ENCODE data around the gene PMM1.
"Not testable (repeated sequence)": the region's sequence is repeated elsewhere in the genome, so short reads cannot be mapped to it uniquely, and the experiment has no call there.

Gene PMM1

DNA sequence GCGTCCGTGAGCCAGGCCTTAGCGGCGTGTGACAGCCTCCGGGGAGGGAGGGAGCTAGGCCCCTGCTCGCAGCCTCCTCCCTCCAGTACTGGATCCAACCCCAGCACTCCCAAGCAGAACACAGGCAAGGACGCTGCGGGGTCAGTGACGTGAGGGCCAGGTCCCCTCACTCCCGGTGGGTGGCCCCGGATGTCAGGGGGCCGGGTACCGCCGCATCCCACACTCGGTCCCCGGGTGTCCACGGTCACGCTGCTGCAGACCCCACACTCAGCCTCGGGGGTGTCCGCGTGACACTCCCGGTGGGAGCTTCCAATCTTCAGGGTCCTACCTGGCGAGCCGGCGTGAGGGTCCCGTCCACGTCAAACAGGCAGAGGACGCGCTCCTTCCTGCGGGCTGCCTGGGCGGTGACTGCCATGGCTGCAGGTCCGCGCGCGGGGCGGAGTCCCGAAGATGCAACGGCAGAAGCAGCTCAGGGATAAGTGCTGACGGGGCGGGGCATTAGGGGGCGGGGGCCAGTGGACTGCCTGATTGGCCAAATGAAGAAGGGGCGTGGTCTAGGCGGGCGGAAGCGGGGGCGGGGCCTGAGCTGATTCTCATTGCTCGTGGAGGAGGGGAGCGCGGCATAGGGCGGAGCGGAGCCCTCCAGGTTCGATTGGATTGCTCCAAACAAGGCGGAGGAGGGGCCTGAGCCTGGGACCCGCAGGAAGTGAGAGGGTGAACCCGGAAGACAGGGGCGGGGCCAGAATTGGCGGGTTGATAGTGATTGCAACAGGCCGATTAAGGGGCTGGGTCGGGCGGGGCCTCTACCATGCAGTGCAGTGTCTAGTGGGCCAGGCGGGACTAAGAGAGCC, at the start of gene PMM1:
Gene PMM1 (minus strand): TSS at position 450 of the 851 bp plus-strand sequence. CDS start 35 bp downstream, at position 415.
- peak; percentile 100 for DNase-seq (ENCODE audit: low read depth)

DNA sequence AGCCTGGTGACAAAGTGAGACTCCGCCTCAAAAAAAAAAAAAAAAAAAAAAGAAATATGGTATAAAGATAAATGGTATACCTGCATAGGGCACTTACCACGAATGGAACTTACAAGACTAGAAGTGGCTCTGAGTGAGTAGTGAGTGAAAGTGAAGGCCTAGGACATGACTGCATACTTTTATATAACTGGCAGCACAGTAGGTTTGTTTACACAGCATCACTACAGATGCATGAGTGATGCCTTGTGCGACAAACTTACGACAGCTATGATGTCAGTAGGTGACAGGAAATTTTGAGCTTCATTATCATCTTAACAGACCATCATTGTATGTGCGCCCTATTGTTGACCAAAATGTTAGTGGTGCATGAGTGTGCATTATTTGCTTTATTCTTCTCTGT, 49.1 kb upstream of the PMM1 start:
- DNase-seq (ENCODE audit: low read depth) = no peak

DNA sequence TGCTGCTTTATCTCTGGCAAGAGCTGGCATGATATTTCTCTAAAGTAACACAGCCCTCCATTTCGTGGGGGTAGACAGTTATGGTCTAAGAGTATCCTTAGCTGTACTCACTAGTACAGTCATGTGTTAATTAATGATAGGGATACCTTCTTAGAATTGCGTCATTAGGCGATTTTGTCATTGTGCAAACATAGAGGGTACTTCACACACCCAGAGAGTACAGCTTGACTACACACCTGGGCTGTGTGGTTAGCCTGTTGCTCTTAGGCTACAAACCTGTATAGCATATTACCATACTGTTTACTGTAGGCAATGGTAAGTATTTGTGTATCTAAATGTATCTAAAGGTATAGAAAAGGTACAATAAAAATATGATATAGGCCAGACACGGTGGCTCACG, 48.5 kb upstream of the PMM1 start:
- no peak for DNase-seq (ENCODE audit: low read depth)

DNA sequence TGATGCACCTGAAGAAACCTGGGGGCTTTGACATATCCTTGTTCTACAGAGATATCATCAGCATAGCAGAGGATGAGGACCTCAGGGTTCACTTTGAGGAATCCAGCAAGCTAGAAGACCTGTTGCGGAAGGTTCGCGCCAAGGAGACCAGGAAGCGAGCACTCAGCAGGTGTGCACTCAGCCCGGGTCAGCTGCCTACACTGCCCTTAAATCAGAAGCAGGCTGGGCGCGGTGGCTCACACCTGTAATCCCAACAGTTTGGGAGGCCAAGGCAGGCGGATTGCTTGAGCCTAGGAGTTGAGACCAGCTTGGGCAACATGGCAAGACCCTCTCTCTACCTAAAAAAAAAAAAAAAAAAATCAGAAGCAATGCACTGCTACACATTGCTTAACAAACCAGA, 48.0 kb upstream of the PMM1 start:
- not testable (repeated sequence) for DNase-seq (ENCODE audit: low read depth)

DNA sequence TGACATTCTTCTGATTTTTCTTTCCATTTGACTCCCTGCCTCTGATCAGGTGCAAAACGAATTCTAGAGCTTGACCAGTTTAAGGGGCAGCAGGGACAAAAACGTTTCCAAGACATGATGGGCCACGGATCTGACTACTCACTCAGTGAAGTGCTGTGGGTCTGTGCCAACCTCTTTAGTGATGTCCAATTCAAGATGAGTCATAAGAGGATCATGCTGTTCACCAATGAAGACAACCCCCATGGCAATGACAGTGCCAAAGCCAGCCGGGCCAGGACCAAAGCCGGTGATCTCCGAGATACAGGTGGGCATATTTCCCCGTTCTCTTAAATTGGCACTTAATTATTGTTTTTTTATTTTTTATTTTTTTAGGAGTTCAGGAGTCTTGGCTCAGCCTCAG, 46.8 kb upstream of the PMM1 start:
- no peak for DNase-seq (ENCODE audit: low read depth)

DNA sequence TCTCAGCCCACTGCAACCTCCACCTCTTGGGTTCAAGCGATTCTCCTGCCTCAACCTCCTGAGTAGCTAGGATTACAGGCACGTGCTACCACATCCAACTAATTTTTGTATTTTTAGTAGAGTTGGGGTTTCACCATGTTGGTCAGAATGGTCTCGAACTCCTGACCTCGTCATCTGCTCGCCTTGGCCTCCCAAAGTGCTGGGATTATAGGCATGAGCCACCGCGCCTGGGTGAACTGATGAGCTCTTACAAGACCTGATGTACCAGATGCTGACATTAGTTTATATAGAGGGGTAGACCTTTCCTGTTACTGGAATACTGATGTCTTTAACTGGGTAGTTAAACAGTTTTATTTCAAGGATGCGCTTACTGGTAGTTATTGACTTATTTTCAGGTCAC, 45.0 kb upstream of the PMM1 start:
- DNase-seq (ENCODE audit: low read depth) = not testable (repeated sequence)

DNA sequence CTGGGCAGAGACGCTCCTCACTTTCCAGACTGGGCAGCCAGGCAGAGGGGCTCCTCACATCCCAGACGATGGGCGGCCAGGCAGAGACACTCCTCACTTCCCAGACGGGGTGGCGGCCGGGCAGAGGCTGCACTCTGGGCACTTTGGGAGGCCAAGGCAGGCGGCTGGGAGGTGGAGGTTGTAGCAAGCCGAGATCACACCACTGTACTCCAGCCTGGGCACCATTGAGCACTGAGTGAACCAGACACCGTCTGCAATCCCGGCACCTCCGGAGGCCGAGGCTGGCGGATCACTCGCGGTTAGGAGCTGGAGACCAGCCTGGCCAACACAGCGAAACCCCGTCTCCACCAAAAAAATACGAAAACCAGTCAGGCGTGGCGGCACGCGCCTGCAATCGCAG, 42.0 kb upstream of the PMM1 start:
- not testable (repeated sequence) for DNase-seq (ENCODE audit: low read depth)

DNA sequence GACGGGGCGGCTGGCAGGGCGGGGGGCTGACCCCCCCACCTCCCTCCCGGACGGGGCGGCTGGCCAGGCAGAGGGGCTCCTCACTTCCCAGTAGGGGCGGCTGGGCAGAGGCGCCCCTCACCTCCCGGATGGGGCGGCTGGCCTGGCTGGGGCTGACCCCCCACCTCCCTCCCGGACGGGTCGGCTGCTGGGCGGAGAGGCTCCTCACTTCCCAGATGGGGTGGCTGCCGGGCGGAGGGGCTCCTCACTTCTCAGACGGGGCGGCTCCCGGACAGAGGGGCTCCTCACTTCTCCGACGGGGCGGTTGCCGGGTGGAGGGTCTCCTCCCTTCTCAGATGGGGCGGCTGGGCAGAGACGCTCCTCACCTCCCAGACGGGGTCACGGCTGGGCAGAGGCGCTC, 41.5 kb upstream of the PMM1 start:
- DNase-seq (ENCODE audit: low read depth) = not testable (repeated sequence)

DNA sequence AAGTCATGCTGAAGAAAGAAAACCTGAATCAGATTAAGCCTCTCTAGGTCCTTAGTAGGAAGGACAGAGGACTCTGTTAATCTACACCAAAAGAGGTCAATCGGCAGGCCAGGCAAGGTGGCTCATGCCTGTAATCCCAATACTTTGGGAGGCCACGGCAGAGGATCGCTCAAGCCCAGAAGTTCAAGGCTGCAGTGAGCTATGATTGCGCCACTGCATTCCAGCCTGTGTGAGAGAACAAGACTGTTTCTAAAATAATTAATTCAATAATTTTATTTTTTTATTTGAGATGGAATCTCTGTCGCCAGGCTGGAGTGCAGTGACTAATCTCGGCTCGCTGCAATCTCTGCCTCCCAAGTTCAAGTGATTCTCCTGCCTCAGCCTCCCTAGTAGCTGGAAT, 35.9 kb upstream of the PMM1 start:
- DNase-seq (ENCODE audit: low read depth) = no peak

DNA sequence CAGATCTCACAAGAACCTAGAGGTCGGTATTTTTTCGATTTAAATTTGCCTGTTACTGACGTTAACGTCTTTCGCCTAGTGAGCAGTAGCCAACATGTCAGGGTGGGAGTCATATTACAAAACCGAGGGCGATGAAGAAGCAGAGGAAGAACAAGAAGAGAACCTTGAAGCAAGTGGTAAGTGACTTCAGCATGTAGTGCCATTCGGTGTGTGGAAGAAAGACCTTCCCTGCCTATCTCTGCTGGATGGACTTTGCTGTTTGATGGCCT, 32.2 kb upstream of the PMM1 start:
- DNase-seq (ENCODE audit: low read depth) = no peak

DNA sequence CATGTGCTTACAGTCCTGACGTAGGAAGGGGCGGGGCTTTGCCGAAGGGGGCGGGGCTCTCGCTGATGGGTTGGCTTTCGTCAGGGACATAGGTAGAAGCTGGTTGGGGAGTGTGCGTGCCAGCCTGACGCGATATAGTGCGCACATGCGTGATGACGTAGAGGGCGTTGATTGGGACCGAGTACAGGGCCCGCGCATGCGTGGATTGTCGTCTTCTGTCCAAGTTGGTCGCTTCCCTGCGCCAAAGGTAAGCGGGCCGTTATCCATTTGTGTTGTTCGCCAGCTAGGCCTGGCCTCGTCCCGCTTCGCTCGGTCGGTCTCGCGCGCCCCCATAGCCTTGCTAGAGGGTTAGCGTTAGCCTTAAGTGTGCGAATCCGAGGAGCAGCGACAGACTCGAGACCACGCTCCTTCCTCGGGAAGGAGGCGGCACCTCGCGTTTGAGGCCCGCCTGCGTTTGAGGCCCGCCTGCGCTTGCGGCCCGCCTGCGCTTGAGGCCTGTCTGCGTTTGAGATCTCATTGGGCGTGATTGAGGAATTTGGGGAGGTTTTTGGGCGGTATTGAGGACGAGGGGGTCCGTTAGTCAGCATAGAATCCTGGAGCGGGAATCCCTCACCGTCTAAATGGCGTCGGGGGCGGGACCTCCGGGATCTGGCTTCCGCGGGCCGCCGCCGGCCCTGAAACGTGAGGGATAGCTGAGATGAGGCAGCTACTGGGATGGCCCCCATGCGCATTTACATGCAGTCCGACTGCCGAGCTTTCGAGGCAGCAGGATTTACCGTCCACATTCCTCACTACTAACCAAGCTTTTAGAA, 31.7 kb upstream of the PMM1 start, which contains the start of gene XRCC6:
Gene XRCC6 (plus strand): TSS at position 197 of the 812 bp plus-strand sequence. CDS start 710 bp downstream, outside the sequence.
- peak; percentile 99 for DNase-seq (ENCODE audit: low read depth)

DNA sequence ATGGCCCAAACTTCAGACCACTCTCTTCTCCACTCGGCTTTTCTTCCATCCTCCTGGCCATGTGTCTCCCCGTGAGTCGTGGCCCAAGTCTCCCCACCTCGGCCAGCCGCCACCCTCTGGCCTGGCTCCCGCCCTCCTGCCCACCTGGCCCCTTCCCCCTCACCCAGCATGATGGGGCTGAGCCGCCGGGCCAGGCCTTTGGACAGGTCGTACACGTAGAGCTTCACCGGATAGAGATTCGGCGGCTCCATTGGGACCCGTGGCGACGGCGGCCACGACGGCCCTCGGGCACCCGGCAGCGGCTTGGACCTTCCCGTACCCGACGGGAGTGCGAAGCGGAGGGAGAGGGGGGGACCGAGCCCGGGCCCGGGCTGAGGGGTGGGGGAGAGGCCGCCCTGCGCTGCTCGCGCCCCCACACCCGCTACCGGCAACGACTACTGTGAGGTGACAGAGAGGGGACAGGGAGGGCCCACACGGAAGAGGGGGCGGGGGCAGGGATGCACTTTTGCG, 31.0 kb upstream of the PMM1 start, which contains the start of gene DESI1:
Gene DESI1 (minus strand): TSS at position 455 of the 510 bp plus-strand sequence. CDS start 204 bp downstream, at position 251.
- DNase-seq (ENCODE audit: low read depth) = no peak

DNA sequence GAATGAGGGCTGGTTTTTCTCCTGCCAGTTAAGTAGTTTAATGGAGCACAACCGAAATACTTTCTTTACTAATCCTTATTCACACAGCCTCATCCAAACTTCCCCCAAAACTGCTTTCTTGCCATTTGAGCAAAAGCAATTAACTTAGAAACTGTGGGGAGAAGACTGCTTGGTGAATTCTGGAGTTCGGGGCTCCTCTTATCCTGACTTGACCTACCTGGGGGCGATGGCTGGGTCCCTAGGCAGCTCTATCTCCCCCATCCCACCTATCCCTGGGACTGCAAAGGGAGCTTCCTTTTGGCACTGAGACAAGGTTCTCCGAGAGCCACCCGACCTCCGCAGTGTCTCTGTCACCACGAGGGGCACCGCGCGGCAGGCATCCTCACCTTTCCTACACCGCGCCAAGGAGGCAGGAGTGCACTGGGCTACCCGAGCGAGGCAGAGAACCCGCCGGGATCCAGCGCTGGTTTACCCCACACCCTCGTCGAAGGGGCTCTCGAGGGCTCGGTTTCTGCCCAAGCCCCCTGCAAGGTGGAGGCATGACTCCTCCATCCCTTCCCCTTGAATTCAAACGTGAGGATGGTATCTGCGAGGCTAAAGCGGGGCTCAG, 30.4 kb upstream of the PMM1 start:
- peak; percentile 38 for DNase-seq (ENCODE audit: low read depth)

DNA sequence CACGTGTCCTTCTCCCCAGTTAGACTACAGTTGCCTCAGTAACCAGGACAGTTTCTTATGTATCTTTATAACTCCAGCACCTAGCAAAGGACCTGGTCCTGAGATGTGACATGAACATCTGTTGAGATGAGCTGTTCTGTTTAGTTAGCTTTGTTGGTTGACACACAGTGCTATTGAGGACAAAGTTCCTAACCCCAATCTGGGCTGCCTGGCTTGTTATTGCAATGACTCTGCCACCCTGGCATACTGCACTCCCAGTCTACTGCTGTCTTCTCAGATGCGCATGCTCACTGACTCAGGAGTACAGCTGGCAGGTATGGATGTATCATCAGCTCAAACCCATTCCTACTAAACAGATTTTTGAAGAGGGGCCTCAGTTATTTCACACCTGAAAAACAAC, 23.8 kb upstream of the PMM1 start:
- DNase-seq (ENCODE audit: low read depth) = no peak

DNA sequence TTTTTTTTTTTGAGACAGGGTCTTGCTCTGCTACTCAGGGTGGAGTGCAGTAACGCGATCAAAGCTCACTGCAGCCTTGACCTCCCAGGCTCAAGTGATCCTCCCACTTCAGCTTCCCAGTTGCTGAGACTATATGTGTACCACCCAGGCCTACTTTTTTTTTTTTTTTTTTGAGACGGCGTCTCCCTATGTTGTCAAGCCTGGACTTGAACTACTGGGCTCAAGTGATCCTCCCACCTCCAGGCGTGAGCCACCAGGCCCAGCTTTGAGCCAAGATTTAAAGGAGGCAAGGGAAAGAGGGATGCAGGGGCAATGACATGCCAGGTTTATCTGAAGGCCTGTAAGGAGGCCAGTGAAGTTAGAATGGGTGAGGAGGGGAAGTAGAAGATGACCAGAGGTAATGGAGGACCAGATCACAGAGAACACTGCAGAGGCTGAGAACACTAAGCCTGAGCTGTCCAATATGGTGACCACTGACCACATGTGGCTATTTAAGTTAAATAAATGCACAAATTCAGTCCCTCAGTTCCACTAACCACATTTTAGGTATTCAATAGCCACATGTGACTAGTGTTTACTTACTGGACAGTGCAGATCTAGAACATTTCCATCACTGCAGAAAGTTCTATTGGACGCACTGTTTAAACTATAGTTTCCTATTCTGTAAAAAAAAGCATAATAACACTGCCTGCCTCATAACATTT, 23.1 kb upstream of the PMM1 start:
- no peak for DNase-seq (ENCODE audit: low read depth)

DNA sequence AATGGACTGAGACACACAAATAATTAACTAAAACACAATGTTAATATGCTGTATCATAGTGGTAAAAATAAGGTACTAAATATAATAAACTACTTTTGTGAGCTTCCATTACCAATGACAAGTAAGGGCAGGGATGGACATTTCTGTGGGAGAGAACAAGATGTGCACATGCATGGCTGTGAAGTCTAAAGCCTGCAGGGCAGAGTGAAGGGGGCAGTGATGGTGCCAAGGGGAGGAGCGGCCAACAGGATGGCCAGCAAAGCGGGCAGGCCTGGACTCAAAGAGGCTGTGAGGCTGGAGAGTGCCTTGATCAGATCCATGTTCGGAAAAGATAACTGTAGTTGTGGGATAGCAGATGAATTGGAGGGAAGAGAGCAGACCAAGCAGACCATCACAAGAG, 18.7 kb upstream of the PMM1 start:
- DNase-seq (ENCODE audit: low read depth) = no peak

DNA sequence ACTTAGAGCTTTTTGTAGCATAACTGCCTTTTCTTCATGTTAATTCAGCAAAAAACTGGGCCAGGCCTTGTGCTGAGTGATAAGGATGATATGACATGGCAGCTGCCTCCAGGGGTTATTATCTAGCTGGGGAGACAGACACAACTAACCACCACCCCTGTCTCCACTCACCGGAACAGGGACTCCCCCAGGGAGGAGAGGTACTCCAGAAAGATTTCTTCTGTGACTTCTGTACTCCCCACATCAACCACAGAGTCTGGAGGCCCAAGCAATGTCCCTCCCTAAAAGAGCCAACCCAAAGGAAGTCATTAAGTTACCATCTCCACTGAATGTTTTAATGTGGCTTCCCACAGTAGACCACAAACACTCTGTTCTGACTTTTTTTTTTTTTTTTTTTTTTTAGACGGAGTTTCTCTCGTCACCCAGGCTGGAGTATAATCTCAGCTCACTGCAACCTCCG, 14.3 kb upstream of the PMM1 start:
- DNase-seq (ENCODE audit: low read depth) = peak; percentile 41

DNA sequence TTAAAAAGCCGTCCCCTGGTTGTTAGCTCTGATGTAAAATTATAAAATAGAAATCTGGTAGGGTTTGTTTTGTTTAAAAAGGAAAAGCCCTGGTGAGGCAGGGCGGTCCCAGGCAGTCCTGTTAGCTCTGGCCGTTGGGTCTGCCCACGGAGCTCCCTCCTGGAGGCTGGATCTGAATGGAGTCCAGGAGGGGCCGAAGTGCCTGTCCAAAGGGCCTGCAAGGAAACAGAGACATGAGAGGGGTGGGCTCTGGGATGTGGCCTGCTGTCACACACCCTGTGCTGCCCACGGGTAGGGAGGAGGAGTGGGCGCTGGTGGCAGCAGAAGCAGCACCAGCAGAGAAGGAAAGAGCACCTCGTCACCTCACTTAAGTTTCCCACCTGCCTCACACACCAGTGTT, 11.3 kb upstream of the PMM1 start:
- DNase-seq (ENCODE audit: low read depth) = no peak

DNA sequence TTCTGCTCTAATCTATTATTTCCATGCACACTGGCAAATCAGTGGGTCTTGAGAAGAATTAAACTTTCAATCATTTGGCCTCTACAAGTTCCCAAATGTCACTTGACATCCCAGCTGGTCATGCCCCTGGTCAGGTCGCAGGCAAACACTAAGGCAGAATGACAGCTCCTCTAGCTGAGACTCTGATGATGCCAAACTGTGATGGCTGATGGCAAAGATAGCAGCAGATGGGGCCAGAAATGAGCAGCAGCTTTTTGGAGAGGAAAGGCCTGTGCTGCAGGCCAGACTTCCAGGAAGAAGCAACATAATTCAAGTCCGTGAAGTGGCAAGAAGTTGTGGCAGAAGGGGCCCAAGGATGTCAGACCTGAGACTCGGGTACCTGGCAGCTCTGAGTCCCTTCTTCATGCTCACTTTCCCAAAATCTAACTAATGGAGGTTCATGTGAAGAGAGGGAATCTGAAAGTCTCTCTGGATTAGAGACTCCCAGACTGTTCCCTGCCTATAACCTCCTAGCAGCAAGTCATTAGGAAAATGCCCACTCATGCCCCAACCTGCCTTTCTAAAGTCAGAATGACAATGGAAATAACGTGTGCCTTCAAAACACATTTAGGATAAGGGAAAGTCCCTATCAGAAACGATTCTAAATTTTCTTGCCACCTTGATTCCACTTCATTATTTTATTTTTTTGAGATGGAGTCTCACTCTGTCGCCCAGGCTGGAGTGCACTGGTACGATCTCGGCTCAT, 9.4 kb upstream of the PMM1 start:
- DNase-seq (ENCODE audit: low read depth) = no peak

DNA sequence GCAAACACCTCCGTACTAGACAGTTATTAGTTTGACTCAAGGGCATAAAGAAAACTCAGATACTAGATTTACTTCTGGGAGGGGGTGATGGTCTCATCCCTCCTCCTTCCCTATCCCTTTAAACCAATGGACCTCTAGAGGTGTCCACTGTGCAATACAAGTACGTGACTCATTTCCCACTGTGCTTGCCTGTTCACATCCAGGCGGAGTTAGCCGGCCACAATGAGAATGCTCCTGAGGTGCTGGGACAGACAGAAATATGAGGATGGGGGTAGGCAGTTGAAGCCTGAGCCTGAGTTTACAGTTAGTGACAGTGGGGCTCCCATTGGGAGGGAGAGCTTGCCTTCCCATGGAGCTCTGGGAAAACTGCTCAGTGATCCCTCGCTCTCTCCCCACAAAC, 8.4 kb upstream of the PMM1 start:
- DNase-seq (ENCODE audit: low read depth) = no peak

DNA sequence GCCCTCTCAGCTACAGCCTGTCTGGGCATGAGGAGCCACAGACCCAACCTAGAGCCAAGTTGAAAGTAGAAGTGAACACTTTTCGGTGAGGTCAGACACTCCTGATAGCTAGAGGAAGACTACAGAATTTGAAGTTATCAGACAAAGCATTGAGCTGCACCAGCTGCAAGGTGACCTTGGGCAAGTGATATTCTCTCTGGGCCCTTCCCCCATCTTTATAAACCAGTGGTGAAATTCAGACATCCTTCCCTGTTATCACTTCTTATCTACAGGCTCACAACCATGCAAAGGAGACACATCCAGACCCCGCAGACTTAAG, 8.0 kb upstream of the PMM1 start:
- no peak for DNase-seq (ENCODE audit: low read depth)

Measured in activated T-helper 9 cell treated with anti-CD3 and anti-CD28 coated beads, Interleukin-2, amount 50 U/mL, for 16 hours (primary cell).